ENCODE results near the gene GCSAML. TPM values are rescaled to one million over a fixed set of nuclear protein-coding genes. Genes with fewer than 3 reads are reported as not detected.

GCSAML gene
- total RNA-seq, 2 experiments from 2014 or later, result not detected

DNA sequence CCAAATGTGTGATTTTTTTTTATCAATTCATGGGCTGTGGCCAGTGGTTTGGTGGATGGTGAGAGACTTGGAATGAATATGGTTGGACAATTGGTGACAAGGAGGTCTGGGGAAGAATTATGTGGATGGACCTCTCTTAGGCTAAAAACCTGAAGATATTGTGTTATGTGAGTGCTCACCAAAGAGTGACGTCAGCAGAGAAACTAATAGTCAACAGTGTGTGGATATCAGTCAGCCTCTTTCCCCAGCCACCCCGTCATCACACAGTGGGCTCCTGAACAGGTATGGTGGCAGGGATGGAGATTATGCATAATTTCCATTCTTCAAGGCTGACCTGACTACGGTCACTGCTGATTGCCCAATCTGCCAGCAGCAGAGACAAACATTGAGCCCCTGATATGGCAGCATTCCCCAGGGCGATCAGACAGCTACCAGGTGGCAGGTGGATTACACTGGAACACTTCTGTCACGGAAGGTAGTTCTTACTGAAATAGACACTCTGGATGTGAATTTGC is 30.1 kb downstream of the GCSAML start:
- Mint-ChIP-seq H3K9me3 (ENCODE audit: insufficient read depth) (no peaks in the 10 kb centered on the region), H3K4me1 (ENCODE audit: low read depth) (no peaks in the 10 kb centered on the region), H3K27me3 (ENCODE audit: low read depth) (no peaks in the 10 kb centered on the region), H3K36me3 (ENCODE audit: low read depth) (no peaks in the 10 kb centered on the region), H3K27ac (no peak overlapping the region), H3K4me3 (no peak overlapping the region)
- ChIA-PET POLR2A (no interaction called here), CTCF (no interaction called here)
- ATAC-seq (no peak), DNase-seq (no peak)

GRCh38 chr1:247588060-247588459 is 39.1 kb downstream of the GCSAML start, which contains the start of gene OR2G2:
TSS of gene OR2G2 (plus strand) at chr1:247588360. CDS start at chr1:247588360, 0 bp downstream.
- Mint-ChIP-seq H3K27me3 (ENCODE audit: low read depth) (peaks cover 4% of the 10 kb centered on the region), H3K9me3 (ENCODE audit: insufficient read depth) (peaks cover 4% of the 10 kb centered on the region), H3K27ac (no peak within 1 kb of the TSS), H3K4me1 (ENCODE audit: low read depth) (no peaks in the 10 kb centered on the region), H3K4me3 (no peak within 1 kb of the TSS), H3K36me3 (ENCODE audit: low read depth) (no peaks in the 10 kb centered on the region)
- ChIA-PET POLR2A (no interaction called here), CTCF (interaction anchor here (0.7 kb wide), 1 partner anchor 11 kb away, joined by 3 read pairs; no protein-coding TSS in a partner anchor)
- DNase-seq (no peak), ATAC-seq (no peak)

- Mint-ChIP-seq H3K9me3 (ENCODE audit: insufficient read depth) (no peaks in the 10 kb centered on the region), H3K27ac (no peak within 1 kb of the TSS), H3K36me3 (ENCODE audit: low read depth) (no peaks in the 10 kb centered on the region), H3K4me3 (no peak within 1 kb of the TSS), H3K4me1 (ENCODE audit: low read depth) (no peaks in the 10 kb centered on the region), H3K27me3 (ENCODE audit: low read depth) (no peaks in the 10 kb centered on the region)
- no peak for DNase-seq
- ChIA-PET CTCF (no interaction called here), POLR2A (no interaction called here)
- no peak for ATAC-seq
These were observed 56.4 kb downstream of the GCSAML start, which contains the start of gene OR2G3 for GRCh38 chr1:247605286-247605685. TSS of gene OR2G3 (plus strand) at chr1:247605586. CDS start at chr1:247605586, 0 bp downstream.

DNA sequence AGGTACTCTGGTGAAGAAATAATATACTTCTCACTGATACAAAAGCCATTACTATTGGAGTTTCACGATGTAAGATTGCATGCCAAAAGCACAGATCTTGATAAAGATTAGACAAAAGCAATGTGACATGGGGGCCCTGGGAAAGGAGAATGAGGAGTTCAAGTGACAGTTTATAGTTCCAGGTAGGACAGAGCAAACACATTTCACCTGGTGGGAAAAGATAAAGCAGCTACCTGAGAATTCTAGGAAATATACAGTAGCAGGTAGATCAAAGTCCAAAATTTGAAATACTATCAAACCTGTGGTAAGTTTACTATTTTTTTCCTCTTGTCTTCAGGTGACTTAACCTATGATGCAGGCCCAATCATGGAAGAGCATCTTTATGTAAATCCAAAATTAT is 64.5 kb downstream of the GCSAML start:
- POLR2A ChIA-PET, result no interaction called here
- ATAC-seq (no peak), DNase-seq (no peak)
- Mint-ChIP-seq H3K27ac (no peak overlapping the region), H3K36me3 (ENCODE audit: low read depth) (no peaks in the 10 kb centered on the region), H3K9me3 (ENCODE audit: insufficient read depth) (no peaks in the 10 kb centered on the region), H3K4me3 (no peak overlapping the region), H3K4me1 (ENCODE audit: low read depth) (no peaks in the 10 kb centered on the region), H3K27me3 (ENCODE audit: low read depth) (no peaks in the 10 kb centered on the region)
- CTCF ChIA-PET, result no interaction called here

DNA sequence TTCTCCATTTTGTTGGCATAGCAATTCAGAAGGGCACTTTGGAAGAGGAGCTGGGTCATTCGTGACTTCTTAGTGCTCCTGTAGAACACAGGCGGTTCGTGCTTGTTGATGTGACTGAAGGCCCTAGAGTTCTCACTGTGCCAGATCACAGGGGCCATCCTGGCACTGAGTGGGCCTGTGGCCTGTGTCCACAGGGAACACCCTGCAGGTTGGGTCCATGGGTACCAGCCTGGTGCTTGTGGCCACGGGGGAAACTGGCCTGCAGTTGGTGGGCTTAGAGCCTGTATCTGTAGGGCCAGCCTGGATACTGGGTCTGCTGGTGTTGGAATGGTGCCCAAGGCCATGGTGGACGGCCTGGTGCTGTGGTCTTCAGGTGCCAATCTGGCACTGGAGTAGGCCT is 65.7 kb downstream of the GCSAML start:
- ChIA-PET CTCF (no interaction called here), POLR2A (no interaction called here)
- Mint-ChIP-seq H3K9me3 (ENCODE audit: insufficient read depth) (no peaks in the 10 kb centered on the region), H3K4me3 (no peak overlapping the region), H3K36me3 (ENCODE audit: low read depth) (no peaks in the 10 kb centered on the region), H3K4me1 (ENCODE audit: low read depth) (no peaks in the 10 kb centered on the region), H3K27ac (no peak overlapping the region), H3K27me3 (ENCODE audit: low read depth) (no peaks in the 10 kb centered on the region)
- no peak for DNase-seq
- ATAC-seq, result no peak

Other genes with a start within 250 kb of the GCSAML start
- gene ZNF496, start 217.3 kb upstream of the GCSAML start, total RNA-seq, result 10 to 100 TPM; 20.5 to 22.0 TPM
- 1 to 10 TPM; 4.5 to 4.7 TPM for gene NLRP3, start 133.0 kb upstream of the GCSAML start, total RNA-seq
- gene OR2B11, start 91.0 kb upstream of the GCSAML start, total RNA-seq, result not detected
- not detected for gene OR2C3, start 12.7 kb upstream of the GCSAML start, total RNA-seq
- not detected for gene OR2G2, start 39.2 kb downstream of the GCSAML start, total RNA-seq
- not detected for gene OR2G3, start 56.5 kb downstream of the GCSAML start, total RNA-seq
- gene OR13G1, start 130.6 kb downstream of the GCSAML start, total RNA-seq, result not detected
- gene OR6F1, start 167.5 kb downstream of the GCSAML start, total RNA-seq, result not detected
- gene OR14K1, start 189.5 kb downstream of the GCSAML start, total RNA-seq, result not detected
- not detected for gene OR14A2, start 199.0 kb downstream of the GCSAML start, total RNA-seq
- gene OR1C1, start 211.4 kb downstream of the GCSAML start, total RNA-seq, result not detected

Data from activated CD8-positive, alpha-beta T cell treated with anti-CD3 and anti-CD28 coated beads, Interleukin-2, amount 10 ng/mL, durations not matched to agents 7 days and 5 days (primary cell).